Tibial nerve (tissue), 4 donors: Measurements from ENCODE around the gene KRTAP13-1.

Experiments
- EP300 ChIP-seq, 2 donors: sonication (generic); formaldehyde crosslinking; IDR thresholded peaks; one replicate each; pipeline ENCODE4 v1.6.1; 2017; ENCODE audit warnings: antibody characterized with exemption in 2 of 2, mild to moderate bottlenecking in 1 of 2
- POLR2A ChIP-seq, 2 donors: fragments of 450-650 bp; IDR thresholded peaks; one replicate each; pipeline ENCODE4 v1.6.1; 2017; ENCODE audit warnings: antibody characterized with exemption in 2 of 2, mild to moderate bottlenecking in 2 of 2, moderate library complexity in 2 of 2
- TF ChIP-seq, protein P1 (sequence below), 5 experiments: fragments of 200-600 bp in 3 of 5; fragments of 450-650 bp in 2 of 5; sonication (generic) in 3 of 5; IDR thresholded peaks; one replicate each; pipeline ENCODE4 v1.5.1; 2016 to 2019; ENCODE audit warnings: antibody characterized with exemption in 5 of 5, mild to moderate bottlenecking in 3 of 5, moderate library complexity in 2 of 5

DNA sequence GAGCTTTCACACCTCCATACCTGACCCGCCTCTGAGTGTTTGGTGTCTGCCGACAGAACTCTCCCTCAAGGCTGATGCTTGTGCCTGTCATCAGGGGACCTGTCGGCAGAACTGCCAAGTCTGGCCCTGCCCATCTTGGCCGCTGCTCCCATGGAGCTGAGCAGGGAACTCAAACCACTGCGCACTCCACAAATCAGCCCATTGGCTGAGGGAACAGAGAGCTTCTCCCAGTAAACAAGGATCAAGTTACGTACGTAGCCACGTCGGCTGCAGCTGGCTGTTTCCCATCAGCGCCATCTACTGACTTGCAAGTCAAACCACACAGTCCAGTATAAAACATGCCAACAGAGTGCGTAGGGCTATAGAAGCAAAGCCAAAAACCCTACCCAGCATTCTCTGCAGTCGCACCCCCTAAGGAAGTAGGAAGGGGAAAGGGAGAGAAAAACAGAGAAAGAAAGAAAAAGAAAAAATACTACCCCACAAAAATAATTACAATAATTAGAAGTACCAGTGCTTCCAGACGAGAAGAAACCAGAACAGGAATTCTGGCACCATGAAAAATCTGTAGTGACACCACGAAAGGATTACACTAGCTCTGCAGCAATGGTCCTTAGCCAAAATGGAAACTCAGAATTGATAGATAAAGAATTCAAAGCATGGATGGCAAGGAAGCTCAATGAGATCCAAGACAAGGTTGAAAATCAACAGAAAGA lies 13.1 kb downstream of the KRTAP13-1 start:
- TF ChIP-seq EP300 (IDR thresholded peaks at IDR 0.05), result no peak
- TF ChIP-seq, protein P1, sequence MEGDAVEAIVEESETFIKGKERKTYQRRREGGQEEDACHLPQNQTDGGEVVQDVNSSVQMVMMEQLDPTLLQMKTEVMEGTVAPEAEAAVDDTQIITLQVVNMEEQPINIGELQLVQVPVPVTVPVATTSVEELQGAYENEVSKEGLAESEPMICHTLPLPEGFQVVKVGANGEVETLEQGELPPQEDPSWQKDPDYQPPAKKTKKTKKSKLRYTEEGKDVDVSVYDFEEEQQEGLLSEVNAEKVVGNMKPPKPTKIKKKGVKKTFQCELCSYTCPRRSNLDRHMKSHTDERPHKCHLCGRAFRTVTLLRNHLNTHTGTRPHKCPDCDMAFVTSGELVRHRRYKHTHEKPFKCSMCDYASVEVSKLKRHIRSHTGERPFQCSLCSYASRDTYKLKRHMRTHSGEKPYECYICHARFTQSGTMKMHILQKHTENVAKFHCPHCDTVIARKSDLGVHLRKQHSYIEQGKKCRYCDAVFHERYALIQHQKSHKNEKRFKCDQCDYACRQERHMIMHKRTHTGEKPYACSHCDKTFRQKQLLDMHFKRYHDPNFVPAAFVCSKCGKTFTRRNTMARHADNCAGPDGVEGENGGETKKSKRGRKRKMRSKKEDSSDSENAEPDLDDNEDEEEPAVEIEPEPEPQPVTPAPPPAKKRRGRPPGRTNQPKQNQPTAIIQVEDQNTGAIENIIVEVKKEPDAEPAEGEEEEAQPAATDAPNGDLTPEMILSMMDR (IDR thresholded peaks at IDR 0.05), result no peak
- no peak for TF ChIP-seq POLR2A (IDR thresholded peaks at IDR 0.05)
